ENCODE results near the gene DKK3. TPM values are rescaled to one million over a fixed set of nuclear protein-coding genes. Genes with fewer than 3 reads are reported as not detected.

DKK3 gene
- total RNA-seq, 1 experiment from 2014 or later = 271 TPM

GRCh38 chr11:12005476-12005875, 3.0 kb downstream of the DKK3 start:
- DNase-seq (ENCODE audit: low read depth) = peak; percentile 55

DNA sequence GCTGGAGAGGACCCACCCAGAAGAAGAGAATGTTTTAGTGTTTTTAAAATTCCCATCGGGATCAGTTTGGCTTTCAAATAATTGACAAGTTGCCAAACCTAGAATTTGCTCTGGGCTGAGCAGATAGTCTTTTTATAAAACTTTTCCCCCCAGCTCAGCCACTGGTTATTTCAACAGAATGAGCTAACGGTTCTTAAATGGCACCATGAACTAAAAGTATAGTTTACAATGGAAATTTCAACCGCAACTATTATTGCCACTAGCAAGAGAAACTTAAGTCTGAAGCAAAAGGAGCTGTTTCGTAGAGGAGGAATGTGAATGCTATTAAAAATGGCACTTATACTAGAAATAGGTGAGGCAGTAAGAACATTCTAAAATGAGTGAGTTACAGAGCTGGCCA, 3.4 kb downstream of the DKK3 start:
- DNase-seq (ENCODE audit: low read depth) = no peak

GRCh38 chr11:12003815-12004214, 4.6 kb downstream of the DKK3 start:
- no peak for DNase-seq (ENCODE audit: low read depth)

GRCh38 chr11:12003336-12003735, 5.1 kb downstream of the DKK3 start:
- DNase-seq (ENCODE audit: low read depth) = no peak

DNA sequence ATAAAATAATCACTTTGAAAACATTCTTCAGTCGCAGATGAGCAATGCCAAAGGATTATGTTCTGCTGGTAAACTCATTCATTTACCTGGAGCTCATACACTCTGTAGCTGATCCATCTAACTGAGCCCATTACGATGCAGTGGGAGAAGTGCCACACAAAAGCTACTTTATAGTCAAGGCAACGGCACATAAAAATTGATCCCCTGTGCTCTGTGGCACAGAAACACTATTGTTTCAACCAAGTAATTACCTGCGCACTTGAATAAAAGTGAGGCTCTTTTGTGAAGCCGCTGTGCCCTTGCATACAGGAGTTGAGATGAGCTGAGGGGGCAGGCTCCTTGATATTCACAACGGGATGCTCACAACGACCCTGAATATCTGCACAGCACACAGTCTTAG, 7.2 kb downstream of the DKK3 start:
- DNase-seq (ENCODE audit: low read depth) = no peak

DNA sequence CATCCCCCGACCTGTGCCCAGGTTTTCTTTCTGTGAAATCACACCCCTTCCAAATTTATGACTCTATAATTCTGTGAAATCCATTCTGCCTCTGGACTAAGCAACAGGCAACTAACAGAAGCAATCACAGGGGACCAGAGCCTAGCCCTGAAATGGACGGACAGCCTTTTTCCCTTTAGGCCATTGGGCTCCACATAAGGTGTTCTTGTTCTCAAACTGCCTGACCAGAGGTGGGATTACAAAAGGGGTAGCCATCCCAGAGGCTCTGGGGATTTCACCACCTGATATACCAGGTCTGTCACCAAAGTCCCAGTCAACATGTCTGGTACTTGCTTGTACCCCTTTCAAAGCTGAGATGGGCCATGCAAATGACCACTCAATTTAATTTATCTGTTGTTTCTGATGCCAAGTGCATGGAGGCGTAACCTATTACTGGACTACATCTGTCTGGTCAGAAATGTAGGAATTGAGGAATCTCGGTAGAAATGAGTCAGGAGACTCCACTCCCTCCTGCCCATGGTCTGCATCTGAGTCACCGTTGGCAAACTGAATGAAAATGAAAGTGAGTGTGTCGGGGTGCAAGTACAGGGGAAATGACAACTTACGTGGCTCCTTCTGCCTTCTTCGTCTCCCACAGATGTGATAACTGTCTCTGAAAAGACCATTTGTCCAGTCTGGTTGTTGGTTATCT, 10.2 kb downstream of the DKK3 start:
- peak; percentile 92 for DNase-seq (ENCODE audit: low read depth)

- no peak for DNase-seq (ENCODE audit: low read depth)
Measured at GRCh38 chr11:11997049-11997322, 11.4 kb downstream of the DKK3 start.

- no peak for DNase-seq (ENCODE audit: low read depth)
Measured at GRCh38 chr11:11996321-11997048, 11.9 kb downstream of the DKK3 start.

DNA sequence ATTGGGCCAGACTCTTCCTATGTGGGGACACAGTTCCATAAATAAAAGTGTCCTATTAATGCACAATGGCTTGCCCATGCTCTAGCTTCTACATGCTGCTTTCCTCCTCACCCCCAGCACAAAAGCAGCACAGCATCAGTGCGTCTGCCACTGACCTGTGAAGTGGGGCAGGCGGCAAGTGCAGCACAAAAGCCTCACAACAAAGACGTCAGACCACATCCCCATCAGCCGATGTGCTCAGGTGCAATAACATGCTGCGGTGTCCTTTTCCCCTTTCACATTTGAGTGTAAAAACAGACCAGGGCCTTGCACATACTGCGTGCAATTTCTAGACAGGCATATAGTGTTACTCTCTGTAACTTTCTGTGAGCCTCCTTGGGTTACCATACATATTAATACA, 12.8 kb downstream of the DKK3 start:
- DNase-seq (ENCODE audit: low read depth) = no peak

DNA sequence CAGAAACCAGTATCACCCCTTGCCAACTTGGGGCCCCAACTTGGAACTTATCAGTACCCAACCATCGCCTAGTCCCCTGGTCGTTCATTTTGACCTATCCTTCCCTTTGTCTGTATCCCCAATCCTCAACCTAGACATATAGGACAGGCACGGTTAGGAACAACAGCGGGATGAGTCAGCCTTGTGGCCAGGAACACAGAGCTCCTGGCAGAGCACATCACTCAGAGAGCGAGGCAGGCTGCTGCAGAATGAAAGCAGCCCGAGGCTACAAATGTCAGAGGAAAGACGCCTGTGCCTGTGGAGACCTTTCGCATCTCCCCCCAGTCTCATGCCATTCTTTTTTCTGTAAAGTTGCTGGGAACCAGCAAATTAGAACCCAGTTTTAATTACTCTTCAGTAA, 14.6 kb downstream of the DKK3 start:
- peak; percentile 96 for DNase-seq (ENCODE audit: low read depth)

DNA sequence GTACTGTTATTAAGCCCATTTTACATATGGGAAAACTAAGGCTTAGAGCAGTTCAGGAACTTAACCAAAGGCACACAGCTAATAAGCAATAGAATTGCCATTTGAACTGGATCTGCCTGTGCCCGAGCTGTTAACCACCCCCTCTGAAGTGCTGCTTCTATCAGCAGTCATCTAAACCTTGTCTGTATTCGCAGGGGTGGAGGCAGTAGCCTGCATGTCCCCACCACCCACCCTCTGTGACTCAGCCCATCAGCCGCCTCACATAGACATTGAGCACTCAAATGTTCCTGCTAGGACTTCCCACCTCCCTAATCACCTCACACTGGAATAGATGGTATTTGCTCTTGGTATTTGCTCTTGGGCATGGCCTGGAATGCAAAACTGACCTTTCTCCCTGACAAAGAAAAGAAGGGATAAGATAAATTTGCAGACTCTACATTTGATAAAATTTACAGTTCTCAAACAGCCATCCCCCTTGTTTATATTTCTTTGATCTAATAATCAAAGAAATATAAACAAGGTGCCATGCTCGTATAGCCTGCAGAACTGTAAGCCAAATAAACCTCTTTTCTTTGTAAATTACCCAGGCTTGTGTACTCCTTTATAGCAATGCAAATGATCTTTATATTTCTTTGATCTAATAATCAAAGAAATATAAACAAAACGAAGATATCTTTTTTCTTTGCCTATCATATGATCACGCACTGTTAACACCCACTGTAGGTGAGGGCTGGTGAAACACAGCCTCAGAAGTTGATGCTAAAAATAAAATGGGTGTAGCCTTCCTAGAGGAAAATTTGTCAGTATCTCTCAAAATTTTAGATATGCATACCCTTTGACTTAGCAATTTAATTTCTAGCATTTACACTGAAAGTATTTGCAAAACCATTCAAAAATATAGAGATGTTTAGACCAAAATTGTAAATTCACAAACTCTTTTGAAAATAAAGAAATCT, 15.9 kb downstream of the DKK3 start:
- peak; percentile 55 for DNase-seq (ENCODE audit: low read depth)

DNA sequence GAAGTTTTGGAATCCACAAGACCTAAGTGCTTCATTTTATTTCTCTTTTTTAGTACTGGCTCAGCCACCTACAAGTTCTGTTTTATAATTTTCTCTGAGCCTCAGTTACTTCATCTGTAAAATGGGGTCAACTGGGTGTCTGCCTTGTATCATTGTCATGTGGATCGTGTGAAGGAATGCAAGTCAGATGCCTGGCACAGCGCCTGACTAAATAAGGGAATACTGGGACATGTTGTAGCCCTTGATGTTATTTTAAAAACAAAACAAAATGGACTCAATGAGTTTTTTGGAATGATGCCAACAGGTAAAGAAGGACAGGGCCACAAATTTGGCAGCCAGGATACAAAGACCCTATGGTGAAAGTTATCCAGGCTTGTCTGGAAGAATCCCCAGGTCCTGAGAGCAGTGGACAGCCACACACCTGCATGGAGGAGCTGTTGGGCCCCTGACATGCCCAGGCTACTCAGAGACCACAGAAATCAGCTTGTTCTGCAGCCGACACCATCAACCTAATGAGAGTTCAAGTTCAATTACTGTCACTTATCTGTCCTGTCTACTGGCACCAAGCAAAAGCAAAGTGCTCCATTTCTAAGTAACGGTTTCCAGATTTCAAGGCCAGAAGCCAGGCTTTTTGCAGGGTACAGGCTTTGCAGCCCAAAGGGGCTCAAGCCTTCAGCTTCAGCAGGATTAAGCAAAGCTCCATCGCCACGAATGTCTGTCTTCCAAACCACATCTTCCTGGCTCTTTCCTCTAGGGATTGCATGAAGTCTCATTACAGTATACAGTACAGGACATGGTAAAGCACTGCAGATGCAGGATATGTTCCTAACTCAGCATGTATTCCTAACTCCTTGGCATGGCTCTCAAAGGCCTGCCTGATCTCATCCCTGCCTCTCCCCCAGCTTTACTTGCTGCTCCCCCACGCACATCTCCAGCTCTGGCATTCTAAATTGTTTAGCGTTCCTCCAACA, 18.4 kb downstream of the DKK3 start:
- no peak for DNase-seq (ENCODE audit: low read depth)

- DNase-seq (ENCODE audit: low read depth) = no peak
Measured at GRCh38 chr11:11988681-11989261, 19.7 kb downstream of the DKK3 start.

DNA sequence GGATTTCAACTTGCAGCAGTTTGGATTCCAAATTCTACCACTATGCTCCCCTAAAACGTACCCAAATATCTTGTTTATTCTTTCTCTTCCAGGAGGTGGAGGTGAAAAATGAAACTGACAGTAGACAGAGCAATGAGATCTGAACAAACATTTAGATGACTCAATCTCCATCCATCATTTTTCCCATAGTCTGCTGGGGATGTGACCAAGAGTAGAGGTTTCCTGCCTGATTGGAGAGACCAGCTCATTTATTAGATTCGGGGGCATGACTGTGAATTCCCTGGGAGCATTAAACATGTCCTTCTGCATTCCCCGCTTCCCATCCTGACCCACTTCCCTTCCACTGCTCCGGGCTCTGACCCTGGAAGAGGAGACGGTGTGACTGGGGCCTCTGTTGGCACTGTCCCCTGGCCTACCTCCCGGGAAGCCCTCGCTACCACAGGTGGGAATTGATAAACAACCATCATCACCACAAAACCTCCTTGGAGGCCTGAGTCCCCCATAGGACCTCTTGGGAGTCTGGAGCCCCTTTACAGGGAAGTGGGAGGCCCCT, 20.3 kb downstream of the DKK3 start:
- peak; percentile 87 for DNase-seq (ENCODE audit: low read depth)

DNA sequence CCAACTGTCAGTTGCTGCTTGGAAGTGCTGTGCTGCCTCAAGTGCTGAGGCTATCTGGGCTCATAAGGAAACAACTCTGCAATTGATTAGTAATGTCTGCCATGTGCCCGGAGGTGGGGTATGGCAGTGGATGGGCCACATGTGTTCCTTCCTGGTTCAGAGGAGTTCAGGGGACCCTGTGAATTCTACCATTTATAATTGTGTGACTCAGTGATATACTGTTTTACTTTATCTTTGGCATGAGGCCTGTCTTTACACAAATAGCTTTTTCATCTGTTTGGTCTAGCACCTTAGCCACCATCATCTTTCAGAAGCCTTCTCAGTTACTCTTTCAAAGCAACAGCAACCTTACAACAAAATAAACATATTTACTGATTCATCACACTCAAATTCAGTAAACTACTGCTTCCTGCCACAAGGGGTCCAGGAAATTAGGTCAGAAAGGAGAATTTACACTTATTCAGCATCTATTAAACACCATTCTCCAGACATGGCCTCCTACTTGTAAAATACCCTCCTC, 20.9 kb downstream of the DKK3 start:
- peak; percentile 76 for DNase-seq (ENCODE audit: low read depth)

GRCh38 chr11:11985954-11986949, 22.2 kb downstream of the DKK3 start:
- DNase-seq (ENCODE audit: low read depth) = no peak

- peak; percentile 69 for DNase-seq (ENCODE audit: low read depth)
Measured at GRCh38 chr11:11985016-11985715, 23.3 kb downstream of the DKK3 start.

DNA sequence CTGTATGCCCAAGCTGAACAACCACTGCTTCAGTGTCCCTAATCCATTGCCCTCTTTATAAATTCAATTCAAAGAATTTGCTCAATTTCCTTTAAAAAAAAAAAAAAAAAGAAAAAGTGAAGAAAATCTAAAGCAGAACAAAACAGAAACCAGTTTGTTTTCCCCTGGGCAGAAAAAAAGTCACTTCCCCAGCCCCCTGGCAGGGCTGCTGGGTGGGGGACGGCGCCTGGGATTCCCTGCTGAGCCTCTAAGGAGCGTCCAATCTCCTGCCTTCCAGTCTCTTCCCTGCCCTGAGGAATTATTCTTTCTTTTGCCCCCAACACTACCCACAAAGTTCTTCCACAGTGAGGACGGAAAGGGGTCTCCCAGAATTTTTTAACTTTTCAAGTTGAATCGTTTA, 23.9 kb downstream of the DKK3 start:
- DNase-seq (ENCODE audit: low read depth) = no peak

DNA sequence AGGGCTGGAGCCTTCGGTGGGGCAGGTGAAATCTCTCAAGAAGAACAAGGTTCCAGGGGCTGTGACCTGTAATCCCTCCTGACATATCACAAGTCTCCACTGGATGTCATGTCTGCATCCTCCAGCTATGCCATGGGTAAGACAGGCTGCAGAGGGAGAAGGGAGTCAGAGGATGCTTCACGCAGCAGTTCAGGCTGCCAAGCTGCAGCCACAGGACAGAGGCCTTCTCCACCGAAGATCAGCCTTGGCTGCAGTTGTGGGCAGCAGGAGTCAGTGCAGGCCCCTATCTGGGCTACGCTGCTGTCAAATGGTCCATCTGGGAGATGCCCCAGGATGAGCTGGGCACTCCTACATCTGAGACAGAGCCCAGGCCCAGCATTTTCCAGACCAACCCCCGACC, 25.0 kb downstream of the DKK3 start:
- DNase-seq (ENCODE audit: low read depth) = no peak
